ENCODE measurements around the gene CXCR5.

CXCR5 gene

GRCh38 chr11:118939953-118940598, 56.4 kb downstream of the CXCR5 start:
- DNase-seq (ENCODE audit: insufficient read length, low spot score): no peak
- FAIRE-seq: no peak
- TF ChIP-seq, protein P1, sequence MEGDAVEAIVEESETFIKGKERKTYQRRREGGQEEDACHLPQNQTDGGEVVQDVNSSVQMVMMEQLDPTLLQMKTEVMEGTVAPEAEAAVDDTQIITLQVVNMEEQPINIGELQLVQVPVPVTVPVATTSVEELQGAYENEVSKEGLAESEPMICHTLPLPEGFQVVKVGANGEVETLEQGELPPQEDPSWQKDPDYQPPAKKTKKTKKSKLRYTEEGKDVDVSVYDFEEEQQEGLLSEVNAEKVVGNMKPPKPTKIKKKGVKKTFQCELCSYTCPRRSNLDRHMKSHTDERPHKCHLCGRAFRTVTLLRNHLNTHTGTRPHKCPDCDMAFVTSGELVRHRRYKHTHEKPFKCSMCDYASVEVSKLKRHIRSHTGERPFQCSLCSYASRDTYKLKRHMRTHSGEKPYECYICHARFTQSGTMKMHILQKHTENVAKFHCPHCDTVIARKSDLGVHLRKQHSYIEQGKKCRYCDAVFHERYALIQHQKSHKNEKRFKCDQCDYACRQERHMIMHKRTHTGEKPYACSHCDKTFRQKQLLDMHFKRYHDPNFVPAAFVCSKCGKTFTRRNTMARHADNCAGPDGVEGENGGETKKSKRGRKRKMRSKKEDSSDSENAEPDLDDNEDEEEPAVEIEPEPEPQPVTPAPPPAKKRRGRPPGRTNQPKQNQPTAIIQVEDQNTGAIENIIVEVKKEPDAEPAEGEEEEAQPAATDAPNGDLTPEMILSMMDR (IDR thresholded peaks at IDR 0.05; ENCODE audit: insufficient read depth, missing control alignments): no peak

- no peak for DNase-seq (ENCODE audit: insufficient read length, low spot score)
- FAIRE-seq: no peak
- TF ChIP-seq, protein P1 (IDR thresholded peaks at IDR 0.05; ENCODE audit: insufficient read depth, missing control alignments): no peak
These were observed 63.4 kb downstream of the CXCR5 start for GRCh38 chr11:118947091-118947490.

Measured in D721Med (cell line).